ENCODE data around the gene NCOA1.

The NCOA1 gene

DNA sequence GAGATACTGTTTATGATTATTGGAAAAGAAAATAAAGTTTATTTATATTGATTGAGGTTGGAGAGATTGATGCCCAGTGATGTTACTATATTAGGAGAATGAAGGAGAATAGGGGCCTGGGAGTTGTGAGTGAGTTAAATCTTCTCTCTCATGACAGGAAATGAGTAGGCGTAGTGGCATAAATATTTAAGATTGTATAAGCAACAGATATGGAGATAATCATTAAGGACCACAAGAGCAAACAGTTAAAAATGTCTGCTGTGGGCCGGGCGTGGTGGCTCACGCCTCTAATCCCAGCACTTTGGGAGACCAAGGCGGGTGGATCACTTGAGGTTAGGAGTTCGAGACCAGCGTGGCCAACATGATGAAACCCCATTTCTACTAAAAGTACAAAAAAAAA lies 239.4 kb downstream of the NCOA1 start:
- DNase-seq (ENCODE audit: extremely low spot score): no peak
- POLR2A ChIA-PET: no interaction called here
- TF ChIP-seq, protein P1, sequence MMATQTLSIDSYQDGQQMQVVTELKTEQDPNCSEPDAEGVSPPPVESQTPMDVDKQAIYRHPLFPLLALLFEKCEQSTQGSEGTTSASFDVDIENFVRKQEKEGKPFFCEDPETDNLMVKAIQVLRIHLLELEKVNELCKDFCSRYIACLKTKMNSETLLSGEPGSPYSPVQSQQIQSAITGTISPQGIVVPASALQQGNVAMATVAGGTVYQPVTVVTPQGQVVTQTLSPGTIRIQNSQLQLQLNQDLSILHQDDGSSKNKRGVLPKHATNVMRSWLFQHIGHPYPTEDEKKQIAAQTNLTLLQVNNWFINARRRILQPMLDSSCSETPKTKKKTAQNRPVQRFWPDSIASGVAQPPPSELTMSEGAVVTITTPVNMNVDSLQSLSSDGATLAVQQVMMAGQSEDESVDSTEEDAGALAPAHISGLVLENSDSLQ (IDR thresholded peaks at IDR 0.05): no peak
- TF ChIP-seq SUZ12 (IDR thresholded peaks at IDR 0.05) (no peak), FOXA1 (IDR thresholded peaks at IDR 0.05) (no peak), LEF1 (IDR thresholded peaks at IDR 0.05; ENCODE audit: borderline replicate concordance) (no peak), BHLHE40 (IDR thresholded peaks at IDR 0.05; ENCODE audit: borderline replicate concordance) (no peak)
- CTCF ChIA-PET: no interaction called here

DNA sequence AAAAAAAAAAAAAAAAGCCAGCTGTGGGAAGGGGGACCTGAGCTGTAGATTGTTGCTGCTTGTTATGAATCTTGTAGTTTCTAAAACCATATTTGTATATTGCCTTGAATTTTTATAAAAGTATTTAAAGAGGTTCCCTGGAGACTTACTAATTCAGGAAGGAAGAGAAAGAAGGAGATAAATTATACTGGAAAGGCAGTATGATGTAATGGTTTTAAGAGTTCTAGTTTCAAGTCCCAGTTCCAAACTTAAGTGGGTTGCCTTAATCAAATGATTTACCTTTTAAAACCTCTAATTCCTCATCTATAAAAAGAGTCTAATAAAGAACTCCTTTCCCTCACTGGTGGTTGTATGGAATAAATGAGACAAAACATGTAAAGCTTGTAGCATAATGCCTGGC lies 240.0 kb downstream of the NCOA1 start:
- POLR2A ChIA-PET: no interaction called here
- no peak for DNase-seq (ENCODE audit: extremely low spot score)
- TF ChIP-seq FOXM1 (IDR thresholded peaks at IDR 0.05; ENCODE audit: borderline replicate concordance) (no peak), FOXK2 (IDR thresholded peaks at IDR 0.05) (no peak), ZNF384 (IDR thresholded peaks at IDR 0.05) (no peak), NFRKB (IDR thresholded peaks at IDR 0.05) (no peak), BHLHE40 (IDR thresholded peaks at IDR 0.05; ENCODE audit: borderline replicate concordance) (no peak), ELF4 (IDR thresholded peaks at IDR 0.05) (no peak), CTBP1 (IDR thresholded peaks at IDR 0.05; ENCODE audit: borderline replicate concordance) (no peak), SP1 (IDR thresholded peaks at IDR 0.05) (no peak), ARNT (IDR thresholded peaks at IDR 0.05) (no peak), LEF1 (IDR thresholded peaks at IDR 0.05; ENCODE audit: borderline replicate concordance) (no peak), TARDBP (IDR thresholded peaks at IDR 0.05) (no peak), FOXA1 (IDR thresholded peaks at IDR 0.05) (no peak), L3MBTL2 (conservative IDR thresholded peaks at IDR 0.05) (no peak)
- TF ChIP-seq, protein P1 (IDR thresholded peaks at IDR 0.05): no peak
- CTCF ChIA-PET: no interaction called here

DNA sequence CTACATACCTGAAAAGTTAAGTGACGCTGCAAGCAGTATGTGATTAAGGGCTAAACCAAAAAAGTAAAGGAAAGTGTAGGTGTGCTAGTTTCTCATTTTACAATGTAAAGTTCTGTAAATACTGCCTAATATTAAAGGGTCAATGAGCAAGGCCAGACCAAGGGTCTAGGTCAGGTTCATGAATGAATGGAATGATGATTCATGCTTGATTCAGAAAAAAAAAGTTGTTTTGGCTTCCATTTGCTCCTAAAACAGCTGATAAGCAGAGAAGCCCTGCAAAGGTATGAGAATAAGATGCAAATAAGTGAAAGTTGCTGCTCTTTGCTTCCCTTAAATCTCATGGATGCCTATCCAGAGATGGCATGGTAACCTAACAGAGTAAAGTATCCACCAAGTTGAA lies 240.9 kb downstream of the NCOA1 start:
- POLR2A ChIA-PET: no interaction called here
- no peak for DNase-seq (ENCODE audit: extremely low spot score)
- TF ChIP-seq CTBP1 (IDR thresholded peaks at IDR 0.05; ENCODE audit: borderline replicate concordance) (no peak), FOXM1 (IDR thresholded peaks at IDR 0.05; ENCODE audit: borderline replicate concordance) (no peak), SUZ12 (IDR thresholded peaks at IDR 0.05) (no peak), NFRKB (IDR thresholded peaks at IDR 0.05) (no peak), ZNF384 (IDR thresholded peaks at IDR 0.05) (no peak), BHLHE40 (IDR thresholded peaks at IDR 0.05; ENCODE audit: borderline replicate concordance) (no peak), L3MBTL2 (conservative IDR thresholded peaks at IDR 0.05) (no peak), ARNT (IDR thresholded peaks at IDR 0.05) (no peak), HDGF (IDR thresholded peaks at IDR 0.05; ENCODE audit: borderline replicate concordance) (no peak), TARDBP (IDR thresholded peaks at IDR 0.05) (no peak), FOXK2 (IDR thresholded peaks at IDR 0.05) (no peak), SP1 (IDR thresholded peaks at IDR 0.05) (no peak), ELF4 (IDR thresholded peaks at IDR 0.05) (no peak), FOXA1 (IDR thresholded peaks at IDR 0.05) (no peak), LEF1 (IDR thresholded peaks at IDR 0.05; ENCODE audit: borderline replicate concordance) (no peak)
- TF ChIP-seq, protein P1 (IDR thresholded peaks at IDR 0.05): no peak
- CTCF ChIA-PET: no interaction called here

DNA sequence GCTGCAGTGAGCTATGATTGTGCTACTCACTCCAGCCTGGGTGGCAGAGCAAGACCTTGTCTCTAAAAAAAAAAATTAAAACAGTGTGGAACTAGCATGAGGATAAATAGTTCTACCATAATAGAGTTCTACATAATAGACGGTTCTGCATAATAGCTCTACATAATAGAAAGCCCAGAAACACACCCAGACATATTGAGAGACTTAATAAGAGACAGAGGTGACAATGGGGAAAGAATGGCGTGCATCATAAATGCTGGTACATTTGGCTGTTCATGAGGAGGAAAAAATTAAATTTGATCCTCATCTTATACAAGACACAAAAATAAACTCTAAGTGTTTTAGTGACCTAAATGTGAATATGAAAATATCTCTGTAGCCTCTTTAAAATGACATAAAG lies 243.7 kb downstream of the NCOA1 start:
- POLR2A ChIA-PET: no interaction called here
- CTCF ChIA-PET: no interaction called here
- no peak for DNase-seq (ENCODE audit: extremely low spot score)
- no peak for TF ChIP-seq ELF4 (IDR thresholded peaks at IDR 0.05)
- no peak for TF ChIP-seq LEF1 (IDR thresholded peaks at IDR 0.05; ENCODE audit: borderline replicate concordance)
- TF ChIP-seq L3MBTL2 (conservative IDR thresholded peaks at IDR 0.05): no peak
- TF ChIP-seq ARNT (IDR thresholded peaks at IDR 0.05): no peak
- TF ChIP-seq SP1 (IDR thresholded peaks at IDR 0.05): no peak
- no peak for TF ChIP-seq BHLHE40 (IDR thresholded peaks at IDR 0.05; ENCODE audit: borderline replicate concordance)
- TF ChIP-seq TARDBP (IDR thresholded peaks at IDR 0.05): no peak
- TF ChIP-seq, protein P1 (IDR thresholded peaks at IDR 0.05): no peak
- no peak for TF ChIP-seq FOXM1 (IDR thresholded peaks at IDR 0.05; ENCODE audit: borderline replicate concordance)
- no peak for TF ChIP-seq FOXK2 (IDR thresholded peaks at IDR 0.05)
- no peak for TF ChIP-seq CTBP1 (IDR thresholded peaks at IDR 0.05; ENCODE audit: borderline replicate concordance)
- no peak for TF ChIP-seq HDGF (IDR thresholded peaks at IDR 0.05; ENCODE audit: borderline replicate concordance)
- TF ChIP-seq NFRKB (IDR thresholded peaks at IDR 0.05): no peak
- TF ChIP-seq ZNF384 (IDR thresholded peaks at IDR 0.05): no peak
- no peak for TF ChIP-seq SUZ12 (IDR thresholded peaks at IDR 0.05)
- TF ChIP-seq FOXA1 (IDR thresholded peaks at IDR 0.05): no peak

DNA sequence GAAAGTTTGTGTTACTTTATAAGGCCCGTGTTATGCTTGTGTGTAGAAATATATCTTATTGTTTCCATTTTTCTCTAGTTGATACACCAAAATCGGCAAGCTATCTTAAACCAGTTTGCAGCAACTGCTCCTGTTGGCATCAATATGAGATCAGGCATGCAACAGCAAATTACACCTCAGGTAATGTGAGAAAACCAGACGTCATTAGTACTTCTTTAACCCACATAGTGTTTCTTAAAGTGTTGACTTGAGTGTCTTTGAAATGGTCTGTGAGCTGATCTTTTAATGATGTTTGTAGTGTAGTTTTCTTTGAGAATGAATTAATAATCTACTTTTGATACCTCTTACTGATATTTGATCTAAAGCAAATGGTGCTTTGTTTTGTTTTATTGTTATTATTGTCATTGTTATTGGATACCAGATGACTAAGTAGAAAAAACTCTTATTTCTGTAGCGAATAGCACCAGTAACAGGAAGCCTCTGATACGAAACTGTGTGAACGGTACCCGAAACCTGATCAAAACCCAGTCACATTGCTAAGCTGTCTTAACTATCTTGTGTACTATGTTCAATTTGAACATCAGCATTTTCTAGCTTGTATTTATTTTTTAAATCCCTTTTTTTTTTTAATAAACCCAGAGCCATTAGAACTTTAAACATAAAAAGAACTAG lies 248.4 kb downstream of the NCOA1 start:
- DNase-seq (ENCODE audit: extremely low spot score): no peak
- ChIA-PET CTCF (interaction anchor here (0.6 kb wide), 1 partner anchor 173 kb away, joined by 4 read pairs; no protein-coding TSS in a partner anchor), POLR2A (no interaction called here)

More for the DNA sequence above, 248.4 kb downstream of the NCOA1 start:
- TF ChIP-seq HDGF (IDR thresholded peaks at IDR 0.05; ENCODE audit: borderline replicate concordance): no peak
- no peak for TF ChIP-seq CTBP1 (IDR thresholded peaks at IDR 0.05; ENCODE audit: borderline replicate concordance)
- no peak for TF ChIP-seq BHLHE40 (IDR thresholded peaks at IDR 0.05; ENCODE audit: borderline replicate concordance)
- TF ChIP-seq ARNT (IDR thresholded peaks at IDR 0.05): no peak
- TF ChIP-seq SP1 (IDR thresholded peaks at IDR 0.05): no peak
- TF ChIP-seq ZNF384 (IDR thresholded peaks at IDR 0.05): no peak
- TF ChIP-seq FOXA1 (IDR thresholded peaks at IDR 0.05): no peak
- no peak for TF ChIP-seq L3MBTL2 (conservative IDR thresholded peaks at IDR 0.05)
- no peak for TF ChIP-seq LEF1 (IDR thresholded peaks at IDR 0.05; ENCODE audit: borderline replicate concordance)
- TF ChIP-seq, protein P1 (IDR thresholded peaks at IDR 0.05): no peak
- no peak for TF ChIP-seq TARDBP (IDR thresholded peaks at IDR 0.05)
- TF ChIP-seq NFRKB (IDR thresholded peaks at IDR 0.05): no peak
- no peak for TF ChIP-seq ELF4 (IDR thresholded peaks at IDR 0.05)
- TF ChIP-seq FOXK2 (IDR thresholded peaks at IDR 0.05): no peak
- TF ChIP-seq SUZ12 (IDR thresholded peaks at IDR 0.05): no peak
- no peak for TF ChIP-seq FOXM1 (IDR thresholded peaks at IDR 0.05; ENCODE audit: borderline replicate concordance)

Measured in HEK293T (cell line).